ENCODE data around the gene CHIT1. TPM values are rescaled to one million over a fixed set of nuclear protein-coding genes. Genes with fewer than 3 reads are reported as not detected.

CHIT1 gene
- total RNA-seq, 4 donors from 2014 or later, result 0.45 to 9.0 (median 1.2) TPM; not detected in 1

DNA sequence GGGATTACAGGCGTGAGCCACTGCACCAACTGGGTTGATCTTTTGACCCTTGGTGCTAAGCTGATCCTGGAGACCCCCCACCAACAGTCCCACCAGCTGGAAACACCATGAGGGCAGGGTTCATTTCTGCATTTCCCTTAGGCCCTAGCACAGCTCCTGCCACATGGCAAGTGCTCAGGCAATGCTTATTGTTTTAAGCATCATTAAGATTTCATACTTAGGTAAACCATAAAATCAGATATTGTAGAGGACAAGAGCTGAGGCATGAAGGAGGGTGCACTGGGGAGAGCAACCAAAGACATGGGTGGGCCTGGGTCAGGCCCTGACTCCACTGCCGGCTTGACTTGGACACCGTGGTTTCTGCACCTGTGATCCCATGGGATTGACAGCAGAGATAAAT, 17.7 kb downstream of the CHIT1 start:
- Histone ChIP-seq H3K4me1 (no peaks in the 10 kb centered on the region), H3K4me3 (replicated peaks in 1 of 3) (no peak overlapping the region), H3K27ac (no peak overlapping the region), H3K36me3 (no peaks in the 10 kb centered on the region), H3K27me3 (no peaks in the 10 kb centered on the region), H3K9me3 (no peaks in the 10 kb centered on the region)
- intact Hi-C loops (cut with DNase I), result no loop called here
- no peak for TF ChIP-seq POLR2A (IDR thresholded peaks at IDR 0.05)
- TF ChIP-seq, protein P1, sequence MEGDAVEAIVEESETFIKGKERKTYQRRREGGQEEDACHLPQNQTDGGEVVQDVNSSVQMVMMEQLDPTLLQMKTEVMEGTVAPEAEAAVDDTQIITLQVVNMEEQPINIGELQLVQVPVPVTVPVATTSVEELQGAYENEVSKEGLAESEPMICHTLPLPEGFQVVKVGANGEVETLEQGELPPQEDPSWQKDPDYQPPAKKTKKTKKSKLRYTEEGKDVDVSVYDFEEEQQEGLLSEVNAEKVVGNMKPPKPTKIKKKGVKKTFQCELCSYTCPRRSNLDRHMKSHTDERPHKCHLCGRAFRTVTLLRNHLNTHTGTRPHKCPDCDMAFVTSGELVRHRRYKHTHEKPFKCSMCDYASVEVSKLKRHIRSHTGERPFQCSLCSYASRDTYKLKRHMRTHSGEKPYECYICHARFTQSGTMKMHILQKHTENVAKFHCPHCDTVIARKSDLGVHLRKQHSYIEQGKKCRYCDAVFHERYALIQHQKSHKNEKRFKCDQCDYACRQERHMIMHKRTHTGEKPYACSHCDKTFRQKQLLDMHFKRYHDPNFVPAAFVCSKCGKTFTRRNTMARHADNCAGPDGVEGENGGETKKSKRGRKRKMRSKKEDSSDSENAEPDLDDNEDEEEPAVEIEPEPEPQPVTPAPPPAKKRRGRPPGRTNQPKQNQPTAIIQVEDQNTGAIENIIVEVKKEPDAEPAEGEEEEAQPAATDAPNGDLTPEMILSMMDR (IDR thresholded peaks at IDR 0.05), result no peak
- WGBS, 2 donors, result 91 to 92% methylated on average over 3 of the region's 3 CpGs
- DNase-seq, result no peak

DNA sequence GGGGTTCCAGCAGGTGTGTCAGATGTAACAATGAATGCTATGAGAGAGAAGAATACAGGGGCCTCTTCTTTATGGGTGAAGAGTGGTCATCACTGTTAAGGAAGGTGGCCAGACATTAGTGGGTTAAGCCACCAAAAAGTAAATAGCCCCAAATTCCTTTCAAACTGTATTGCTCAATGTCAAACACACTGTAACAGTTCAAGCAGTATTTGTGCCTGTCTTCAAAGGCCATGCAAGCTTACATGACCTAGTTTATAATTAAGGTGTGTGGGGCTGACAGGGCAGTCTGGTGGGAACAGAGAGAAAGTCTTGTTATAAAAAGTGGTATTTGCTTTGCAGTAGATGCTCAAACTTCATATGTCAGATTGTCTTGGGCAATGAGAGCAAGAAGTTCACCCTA, 18.5 kb downstream of the CHIT1 start:
- Histone ChIP-seq H3K27ac (no peak overlapping the region), H3K27me3 (no peaks in the 10 kb centered on the region), H3K4me3 (replicated peaks in 1 of 3) (no peak overlapping the region), H3K9me3 (no peaks in the 10 kb centered on the region), H3K4me1 (no peaks in the 10 kb centered on the region), H3K36me3 (no peaks in the 10 kb centered on the region)
- DNase-seq, result no peak
- TF ChIP-seq POLR2A (IDR thresholded peaks at IDR 0.05), result no peak
- TF ChIP-seq, protein P1 (IDR thresholded peaks at IDR 0.05), result no peak
- intact Hi-C loops (cut with DNase I), result no loop called here

- H3K9me3 ChIP-seq, result no peaks in the 10 kb centered on the region
- TF ChIP-seq, protein P1 (IDR thresholded peaks at IDR 0.05), result no peak
- no peak for TF ChIP-seq POLR2A (IDR thresholded peaks at IDR 0.05)
- no peak overlapping the region for H3K27ac ChIP-seq
- H3K4me1 ChIP-seq, result no peaks in the 10 kb centered on the region
- no peak for DNase-seq
- H3K36me3 ChIP-seq, result no peaks in the 10 kb centered on the region
- no peak overlapping the region for H3K4me3 ChIP-seq (replicated peaks in 1 of 3)
- intact Hi-C loops (cut with DNase I), result no loop called here
- H3K27me3 ChIP-seq, result no peaks in the 10 kb centered on the region
These were observed 19.1 kb downstream of the CHIT1 start for GRCh38 chr1:203210350-203210749.

DNA sequence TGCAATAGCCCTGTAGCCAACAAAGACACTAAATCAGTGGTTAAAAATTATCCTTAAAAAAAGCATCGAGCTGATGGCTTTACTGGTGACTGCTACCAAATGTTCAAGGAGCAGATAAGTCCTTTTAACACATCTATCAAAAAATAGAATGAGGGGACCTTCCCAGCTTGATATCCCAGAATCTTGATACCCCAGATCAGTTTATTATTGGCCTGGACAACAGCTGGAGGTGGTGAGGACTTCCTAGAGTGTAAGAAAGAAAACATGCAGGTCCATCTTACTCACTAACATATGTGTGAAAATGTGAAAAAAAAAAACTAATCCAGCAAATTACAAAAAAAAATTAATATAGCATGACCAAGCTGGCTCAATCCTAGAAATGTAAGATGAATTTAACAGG, 21.3 kb downstream of the CHIT1 start:
- TF ChIP-seq, protein P1 (IDR thresholded peaks at IDR 0.05), result no peak
- no peak for TF ChIP-seq POLR2A (IDR thresholded peaks at IDR 0.05)
- Histone ChIP-seq H3K27me3 (no peaks in the 10 kb centered on the region), H3K27ac (no peak overlapping the region), H3K4me3 (replicated peaks in 1 of 3) (no peak overlapping the region), H3K36me3 (no peaks in the 10 kb centered on the region), H3K4me1 (no peaks in the 10 kb centered on the region), H3K9me3 (no peaks in the 10 kb centered on the region)
- no peak for DNase-seq
- intact Hi-C loops (cut with DNase I), result no loop called here
- 86 to 93% methylated on average over 1 of the region's 1 CpG for WGBS, 2 donors

DNA sequence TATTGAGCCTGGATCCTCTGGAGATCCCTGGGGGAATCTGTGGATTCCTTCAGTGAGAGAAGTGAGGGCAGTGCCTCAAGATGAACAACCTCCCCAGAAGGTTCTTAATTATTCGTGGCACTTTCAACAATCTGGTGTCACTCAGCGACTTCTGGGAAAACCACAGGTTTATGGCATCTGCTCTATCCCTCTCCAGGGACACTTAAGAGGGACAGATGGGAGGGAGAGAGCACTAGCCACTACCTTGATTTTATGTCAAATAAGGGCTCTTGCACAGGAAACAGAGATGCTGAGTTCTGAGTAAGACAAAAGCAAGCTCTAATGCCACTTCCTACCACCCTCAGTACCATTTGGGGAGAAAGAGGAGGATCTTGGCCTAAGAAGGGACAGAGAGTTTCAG, 21.7 kb downstream of the CHIT1 start:
- Histone ChIP-seq H3K27me3 (no peaks in the 10 kb centered on the region), H3K4me1 (no peaks in the 10 kb centered on the region), H3K9me3 (no peaks in the 10 kb centered on the region), H3K4me3 (replicated peaks in 1 of 3) (no peak overlapping the region), H3K36me3 (no peaks in the 10 kb centered on the region), H3K27ac (no peak overlapping the region)
- no peak for DNase-seq
- WGBS, 2 donors, result 78 to 79% methylated on average over 2 of the region's 2 CpGs
- intact Hi-C loops (cut with DNase I), result no loop called here
- no peak for TF ChIP-seq POLR2A (IDR thresholded peaks at IDR 0.05)
- TF ChIP-seq, protein P1 (IDR thresholded peaks at IDR 0.05), result no peak
